Keratinocyte (primary cell): ENCODE measurements around the gene HIVEP1. TPM values are rescaled to one million over a fixed set of nuclear protein-coding genes. Genes with fewer than 3 reads are reported as not detected.
A peak's percentile ranks its signal among the peaks of the same experiment; 100 is the strongest.

Experiments used
- DNase-seq: peaks from one replicate; pipeline ENCODE4 v3.0.0-alpha.2; 2011; ENCODE audit warnings: low read depth, missing footprints, low spot score
- FAIRE-seq: peaks from 2 replicates; lab custom pipeline; 2011; peaks lifted over from hg19 to GRCh38; lab: Jason Lieb, UNC
- H2AFZ ChIP-seq: 2 replicates; pipeline ENCODE4 v1.6.0; 2012; ENCODE audit warnings: low read length, control low read depth, inconsistent platforms; ENCODE audit not compliant: control insufficient read depth
- H3K27ac ChIP-seq: 2 replicates; pipeline ENCODE4 v1.5.1; 2011; ENCODE audit warnings: low read length; ENCODE audit not compliant: control insufficient read depth, insufficient read depth
- H3K27me3 ChIP-seq: 3 replicates; pipeline ENCODE4 v1.6.0; 2011; ENCODE audit warnings: low read length; ENCODE audit not compliant: control insufficient read depth, insufficient read depth; ENCODE audit errors: extremely low read depth
- H3K36me3 ChIP-seq, 2 experiments: 2 replicates in 1 of 2; 3 replicates in 1 of 2; pipeline ENCODE4 v1.5.1; 2011; ENCODE audit warnings: low read length in 2 of 2, mild to moderate bottlenecking in 1 of 2; ENCODE audit not compliant: control insufficient read depth in 2 of 2, insufficient read depth in 2 of 2; ENCODE audit errors: extremely low read depth in 1 of 2
- H3K4me1 ChIP-seq: 3 replicates; pipeline ENCODE4 v1.5.1; 2011; ENCODE audit warnings: low read length; ENCODE audit not compliant: control insufficient read depth, insufficient read depth; ENCODE audit errors: extremely low read depth
- H3K4me2 ChIP-seq: 3 replicates; pipeline ENCODE4 v1.6.0; 2011; ENCODE audit warnings: low read depth, low read length; ENCODE audit not compliant: control insufficient read depth, insufficient read depth; ENCODE audit errors: extremely low read depth
- H3K4me3 ChIP-seq, 3 experiments: fragments of 200-600 bp in 1 of 3; sonication (generic) in 1 of 3; 2 replicates in 2 of 3; 3 replicates in 1 of 3; pipeline ENCODE4 v1.5.1; 2011 to 2016; ENCODE audit warnings: low read length in 3 of 3, mild to moderate bottlenecking in 3 of 3, control low read depth in 2 of 3, inconsistent platforms in 1 of 3, low read depth in 1 of 3, mixed read lengths in 1 of 3, mixed run types in 1 of 3, moderate library complexity in 1 of 3; ENCODE audit not compliant: control insufficient read depth in 2 of 3, insufficient read depth in 2 of 3; ENCODE audit errors: extremely low read depth in 1 of 3
- H3K79me2 ChIP-seq: 2 replicates; pipeline ENCODE4 v1.6.0; 2012; ENCODE audit warnings: low read length; ENCODE audit not compliant: control insufficient read depth, insufficient read depth
- H3K9ac ChIP-seq: 3 replicates; pipeline ENCODE4 v1.6.0; 2011; ENCODE audit warnings: low read length; ENCODE audit not compliant: control insufficient read depth, insufficient read depth; ENCODE audit errors: extremely low read depth
- H3K9me1 ChIP-seq: 3 replicates; pipeline ENCODE4 v1.6.0; 2011; ENCODE audit warnings: low read length; ENCODE audit not compliant: control insufficient read depth, insufficient read depth; ENCODE audit errors: extremely low read depth
- H3K9me3 ChIP-seq: 2 replicates; pipeline ENCODE4 v1.5.1; 2012; ENCODE audit warnings: low read depth, low read length; ENCODE audit not compliant: control insufficient read depth
- H4K20me1 ChIP-seq: 3 replicates; pipeline ENCODE4 v1.6.0; 2011; ENCODE audit warnings: low read length; ENCODE audit not compliant: control insufficient read depth, insufficient read depth; ENCODE audit errors: extremely low read depth
- EZH2 ChIP-seq: IDR thresholded peaks from one replicate; pipeline ENCODE4 v1.6.1; 2012; ENCODE audit warnings: inconsistent platforms, mild to moderate bottlenecking, low read length, moderate library complexity
- dilution Hi-C: fragments of 300-500 bp; cut with MboI; formaldehyde crosslinking; loops from one replicate; pipeline ENCODE4 v1.7.0; 2020; ENCODE audit warnings: low sequenced_read_pairs; ENCODE audit not compliant: extremely low pct_ligation_motif_present
- polyA plus RNA-seq, 5 experiments: library from polyadenylated mRNA; depleted of rRNA in 3 of 5; stranded (reverse) in 3 of 5; stranded (forward) in 1 of 5; unstranded in 1 of 5; fragments of >200 nt; gene quantifications; 1 replicate in 1 of 5; 2 replicates in 3 of 5; 3 replicates in 1 of 5; pipeline versions ENCODE4 v1.2.1 to v1.2.3, GENCODE V29; 2011 to 2012; ENCODE audit warnings: missing spikeins in 2 of 5, low read depth in 1 of 5, low replicate concordance in 1 of 5
- TF ChIP-seq, protein P1 (sequence below), 3 experiments: IDR thresholded peaks in 1 of 3; conservative IDR thresholded peaks in 1 of 3; optimal IDR thresholded peaks in 1 of 3; 2 replicates in 2 of 3; 3 replicates in 1 of 3; pipeline versions ENCODE3 to v1.5.1; 2011; ENCODE audit warnings: low read length in 3 of 3, mild to moderate bottlenecking in 3 of 3, moderate library complexity in 2 of 3, control low read depth in 1 of 3, inconsistent platforms in 1 of 3; ENCODE audit not compliant: insufficient read depth in 2 of 3; ENCODE audit errors: extremely low read depth in 1 of 3

Gene HIVEP1
- polyA plus RNA-seq, 1 donor (not counting 4 experiments of a cell fraction or from before 2014, with no cell fraction given), result 13.7 TPM

DNA sequence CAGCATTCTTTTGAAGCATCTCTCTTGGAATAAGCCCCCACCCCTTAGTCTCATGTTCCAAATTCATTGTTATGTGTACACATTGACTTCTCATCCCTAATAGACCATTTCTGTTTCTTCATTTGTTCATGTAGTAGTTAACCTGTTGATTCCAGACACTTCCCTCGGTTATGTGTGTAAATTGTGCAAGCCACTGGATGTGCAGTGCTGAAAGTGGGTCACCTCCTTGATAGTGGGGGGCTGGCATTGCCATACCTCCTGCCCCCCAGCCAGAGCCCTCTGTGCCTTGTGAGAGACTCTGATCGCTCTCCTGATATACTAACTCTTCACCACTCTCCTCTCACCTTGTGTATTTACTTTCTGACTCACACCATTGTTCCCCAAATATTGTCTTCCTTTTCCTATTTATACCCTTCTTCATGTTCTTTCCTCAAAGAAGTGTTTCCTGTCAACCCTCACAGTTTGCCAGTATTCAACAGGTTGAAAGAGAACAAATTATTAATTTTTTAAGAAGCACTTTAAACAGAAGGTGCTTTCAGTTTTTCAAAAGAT lies 59.0 kb downstream of the HIVEP1 start:
- Histone ChIP-seq H3K9me1 (peaks cover 3% of the 10 kb centered on the region), H3K4me3 (no peak overlapping the region), H3K27me3 (no peaks in the 10 kb centered on the region), H3K9me3 (no peaks in the 10 kb centered on the region), H3K9ac (no peak overlapping the region), H2AFZ (no peak overlapping the region), H3K4me2 (no peak overlapping the region), H3K36me3 (no peaks in the 10 kb centered on the region), H3K79me2 (peaks cover 39% of the 10 kb centered on the region), H3K27ac (no peak overlapping the region), H3K4me1 (peaks cover 19% of the 10 kb centered on the region), H4K20me1 (no peaks in the 10 kb centered on the region)
- TF ChIP-seq EZH2, result no peak
- TF ChIP-seq, protein P1, sequence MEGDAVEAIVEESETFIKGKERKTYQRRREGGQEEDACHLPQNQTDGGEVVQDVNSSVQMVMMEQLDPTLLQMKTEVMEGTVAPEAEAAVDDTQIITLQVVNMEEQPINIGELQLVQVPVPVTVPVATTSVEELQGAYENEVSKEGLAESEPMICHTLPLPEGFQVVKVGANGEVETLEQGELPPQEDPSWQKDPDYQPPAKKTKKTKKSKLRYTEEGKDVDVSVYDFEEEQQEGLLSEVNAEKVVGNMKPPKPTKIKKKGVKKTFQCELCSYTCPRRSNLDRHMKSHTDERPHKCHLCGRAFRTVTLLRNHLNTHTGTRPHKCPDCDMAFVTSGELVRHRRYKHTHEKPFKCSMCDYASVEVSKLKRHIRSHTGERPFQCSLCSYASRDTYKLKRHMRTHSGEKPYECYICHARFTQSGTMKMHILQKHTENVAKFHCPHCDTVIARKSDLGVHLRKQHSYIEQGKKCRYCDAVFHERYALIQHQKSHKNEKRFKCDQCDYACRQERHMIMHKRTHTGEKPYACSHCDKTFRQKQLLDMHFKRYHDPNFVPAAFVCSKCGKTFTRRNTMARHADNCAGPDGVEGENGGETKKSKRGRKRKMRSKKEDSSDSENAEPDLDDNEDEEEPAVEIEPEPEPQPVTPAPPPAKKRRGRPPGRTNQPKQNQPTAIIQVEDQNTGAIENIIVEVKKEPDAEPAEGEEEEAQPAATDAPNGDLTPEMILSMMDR (optimal IDR thresholded peaks at IDR 0.05 in 1 of 3, IDR thresholded peaks at IDR 0.05 in 1 of 3, conservative IDR thresholded peaks at IDR 0.05 in 1 of 3; ENCODE audit: extremely low read depth in 1 of 3, insufficient read depth in 2 of 3, low read length in 3 of 3), result no peak
- dilution Hi-C loops, result no loop called here
- FAIRE-seq (no peak), DNase-seq (no peak)

DNA sequence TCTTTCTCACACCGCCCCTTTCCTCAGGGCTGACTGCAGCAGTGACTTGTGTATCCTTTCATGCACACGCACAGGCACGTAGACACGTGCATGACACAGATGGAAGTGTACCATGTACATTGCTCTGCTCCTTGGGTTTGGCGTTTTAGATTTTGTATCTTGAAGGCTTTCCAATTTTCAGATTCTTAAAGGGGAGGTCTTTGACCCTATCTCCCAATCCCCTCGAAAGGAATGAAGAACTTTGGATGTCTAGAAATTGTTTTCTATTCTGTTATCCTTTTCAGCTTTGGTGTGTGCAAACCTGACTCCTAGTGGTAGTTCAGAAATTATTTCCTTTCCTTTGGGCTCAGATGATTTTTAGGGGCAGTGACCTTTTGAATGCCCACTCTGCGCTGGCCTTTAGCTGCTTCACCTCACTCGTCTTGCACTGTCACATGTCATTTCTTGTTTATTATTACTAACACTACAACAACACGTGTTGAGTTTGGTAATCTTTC lies 63.0 kb downstream of the HIVEP1 start:
- peak; percentile 85 for FAIRE-seq
- no peak overlapping the region for H3K4me3 ChIP-seq
- peaks cover 19% of the 10 kb centered on the region for H3K4me1 ChIP-seq
- peak overlapping the region; percentile 61 for H3K4me2 ChIP-seq
- H3K9ac ChIP-seq, result no peak overlapping the region
- H2AFZ ChIP-seq, result no peak overlapping the region
- no peak for DNase-seq
- peak overlapping the region; percentile 39 for H3K27ac ChIP-seq
- peaks cover 4 to 5% of the 10 kb centered on the region in 2 experiments for H3K36me3 ChIP-seq
- H3K9me1 ChIP-seq, result peaks cover 3% of the 10 kb centered on the region
- peaks cover 38% of the 10 kb centered on the region for H3K79me2 ChIP-seq
- H3K9me3 ChIP-seq, result no peaks in the 10 kb centered on the region
- TF ChIP-seq EZH2, result no peak
- TF ChIP-seq, protein P1 (optimal IDR thresholded peaks at IDR 0.05 in 1 of 3, IDR thresholded peaks at IDR 0.05 in 1 of 3, conservative IDR thresholded peaks at IDR 0.05 in 1 of 3; ENCODE audit: extremely low read depth in 1 of 3, insufficient read depth in 2 of 3, low read length in 3 of 3), result peak; percentile 14 to 53 (median 46)
- dilution Hi-C loops, result no loop called here
- H3K27me3 ChIP-seq, result no peaks in the 10 kb centered on the region
- H4K20me1 ChIP-seq, result peaks cover 2% of the 10 kb centered on the region
